Activated CD4-positive, alpha-beta T cell treated with anti-CD3 and anti-CD28 coated beads, Interleukin-2, amount 10 ng/mL, durations not matched to agents 24 days and 14 days (primary cell): Measurements from ENCODE around the gene MAPT. TPM values are rescaled to one million over a fixed set of nuclear protein-coding genes. Genes with fewer than 3 reads are reported as not detected.
A peak's percentile ranks its signal among the peaks of the same experiment; 100 is the strongest.

Experiments
- DNase-seq: peaks from one replicate; pipeline ENCODE4 v3.0.0; 2022
- H3K27ac Mint-ChIP-seq: one replicate; pipeline ENCODE4 v1.8.0; 2022; ENCODE audit warnings: mild to moderate bottlenecking, mixed read lengths
- H3K27me3 Mint-ChIP-seq: one replicate; pipeline ENCODE4 v1.8.0; 2022; ENCODE audit warnings: mixed read lengths
- H3K36me3 Mint-ChIP-seq: one replicate; pipeline ENCODE4 v1.8.0; 2022; ENCODE audit warnings: low read depth, mild to moderate bottlenecking, mixed read lengths
- H3K4me1 Mint-ChIP-seq: one replicate; pipeline ENCODE4 v1.8.0; 2021; ENCODE audit warnings: mixed read lengths
- H3K4me3 Mint-ChIP-seq: one replicate; pipeline ENCODE4 v1.8.0; 2022; ENCODE audit warnings: mild to moderate bottlenecking, moderate library complexity, mixed read lengths
- H3K9me3 Mint-ChIP-seq: one replicate; pipeline ENCODE4 v1.8.0; 2021; ENCODE audit warnings: mixed read lengths
- intact Hi-C: fragments of 100-400 bp; cut with micrococcal nuclease; formaldehyde crosslinking; loops from one replicate; pipeline ENCODE4 v1.15.1; 2023
- total RNA-seq: library from RNA; stranded (reverse); gene quantifications from 2 replicates; pipeline ENCODE4 v1.2.3, GENCODE V29; 2022

Gene MAPT
- total RNA-seq, 1 donor from 2014 or later: 0.37 TPM

DNA sequence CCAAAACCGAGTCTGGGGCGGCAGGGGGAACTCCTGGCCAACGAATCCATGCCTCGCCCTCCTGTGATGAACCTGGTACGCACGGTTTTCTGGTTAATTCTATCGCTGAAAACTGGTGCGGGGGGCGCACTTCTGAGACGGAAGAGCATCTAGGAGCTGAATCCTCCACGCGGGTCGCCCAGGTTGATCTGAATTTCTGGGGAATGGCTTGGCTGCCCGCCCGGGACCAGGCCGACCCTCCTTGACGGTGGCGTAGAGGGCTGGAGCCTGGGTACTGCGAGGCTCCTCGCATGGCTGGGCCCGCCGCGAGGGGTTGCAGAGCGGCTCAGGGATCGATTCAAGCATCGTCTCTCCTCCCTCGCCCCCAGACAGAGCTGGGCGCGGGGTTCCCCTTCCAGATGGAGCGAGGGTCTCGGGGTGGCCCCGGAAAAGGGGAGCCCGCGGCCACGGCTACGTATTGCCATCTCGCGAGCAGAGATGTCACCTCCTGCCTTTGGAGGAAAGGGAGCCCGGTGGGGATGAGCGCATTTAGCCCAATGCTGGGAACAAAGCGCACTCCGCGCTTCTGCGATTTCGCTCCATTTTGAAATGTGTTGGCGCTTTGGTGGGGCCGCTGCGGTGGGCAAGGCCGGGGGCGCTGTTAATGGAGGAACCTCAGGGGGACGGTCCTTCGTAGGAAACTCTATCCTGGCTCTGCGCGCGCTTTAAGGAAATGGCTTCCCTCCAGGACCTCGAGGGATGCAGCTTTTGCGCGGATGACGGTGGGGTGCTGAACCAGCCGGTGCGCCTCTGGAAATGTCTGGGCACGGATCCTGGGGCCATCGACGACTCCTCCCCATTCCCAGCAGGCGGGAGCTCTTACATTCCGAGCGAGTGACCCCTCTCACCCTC lies 2.7 kb downstream of the MAPT start:
- Mint-ChIP-seq H3K36me3 (no peaks in the 10 kb centered on the region), H3K27ac (no peak overlapping the region), H3K27me3 (peaks cover 62% of the 10 kb centered on the region), H3K9me3 (no peaks in the 10 kb centered on the region), H3K4me1 (peaks cover 11% of the 10 kb centered on the region), H3K4me3 (no peak overlapping the region)
- intact Hi-C loops: loop anchor here (10.0 kb wide), 1 partner anchor 112 kb away; the partner anchor contains the start of gene CRHR1
- DNase-seq: no peak

DNA sequence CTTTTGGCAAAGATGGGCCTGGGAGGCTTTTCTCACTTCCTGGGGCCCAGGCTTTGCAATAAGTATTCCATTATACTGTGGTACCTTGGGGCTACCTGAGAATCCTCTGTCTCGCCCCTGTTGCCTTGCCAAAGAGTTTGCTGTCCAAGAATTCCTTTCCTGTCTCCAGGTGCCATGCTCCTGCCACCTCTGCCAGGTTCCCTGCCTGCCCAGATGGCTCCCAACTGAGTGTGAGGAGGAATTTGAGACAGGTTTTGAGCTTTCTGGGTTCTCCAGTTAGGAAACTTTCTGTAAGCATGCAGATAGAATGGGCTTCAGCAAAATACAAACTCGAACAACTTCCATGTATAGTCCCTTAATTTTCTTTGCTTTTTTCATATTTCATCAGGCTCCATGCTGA lies 5.8 kb downstream of the MAPT start:
- Mint-ChIP-seq H3K4me1 (peaks cover 5% of the 10 kb centered on the region), H3K27me3 (peaks cover 52% of the 10 kb centered on the region), H3K27ac (no peak overlapping the region), H3K9me3 (no peaks in the 10 kb centered on the region), H3K36me3 (no peaks in the 10 kb centered on the region), H3K4me3 (no peak overlapping the region)
- no peak for DNase-seq
- intact Hi-C loops: no loop called here

DNA sequence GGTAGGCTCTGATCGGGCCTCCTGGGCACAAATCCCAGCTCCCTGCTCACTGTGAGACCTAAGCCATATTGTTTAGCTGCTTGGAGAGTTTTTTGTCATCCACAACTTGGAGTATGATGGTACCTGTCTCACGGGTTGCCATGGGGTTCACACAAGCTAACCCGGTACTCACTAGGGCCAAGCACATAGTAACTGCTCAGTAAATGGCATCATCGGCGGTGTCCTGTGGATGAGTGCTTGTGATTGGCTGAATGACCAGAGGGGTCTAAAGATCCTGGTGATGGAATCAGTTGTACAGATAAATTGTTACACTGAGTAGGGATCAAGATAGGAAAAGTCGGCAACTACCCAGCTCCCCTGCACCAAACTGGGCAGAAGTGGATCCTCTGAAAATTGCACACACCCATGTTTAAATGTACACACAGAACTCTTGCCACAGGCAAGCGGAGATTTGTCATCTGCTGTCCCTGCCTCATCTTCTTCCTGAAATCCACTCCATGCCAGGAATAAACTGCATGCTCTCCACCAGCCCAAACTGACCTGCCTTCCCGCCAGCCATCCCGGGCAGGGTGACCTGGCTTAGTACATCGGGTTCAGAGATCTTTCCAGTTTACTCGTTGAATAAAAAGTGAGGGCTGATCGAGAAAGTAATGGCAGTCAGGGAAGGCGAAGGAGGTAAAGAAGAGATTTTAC lies 6.5 kb downstream of the MAPT start:
- Mint-ChIP-seq H3K36me3 (no peaks in the 10 kb centered on the region), H3K27ac (no peak overlapping the region), H3K9me3 (no peaks in the 10 kb centered on the region), H3K4me1 (peaks cover 1% of the 10 kb centered on the region), H3K4me3 (no peak overlapping the region), H3K27me3 (peaks cover 49% of the 10 kb centered on the region)
- no peak for DNase-seq
- intact Hi-C loops: no loop called here

DNA sequence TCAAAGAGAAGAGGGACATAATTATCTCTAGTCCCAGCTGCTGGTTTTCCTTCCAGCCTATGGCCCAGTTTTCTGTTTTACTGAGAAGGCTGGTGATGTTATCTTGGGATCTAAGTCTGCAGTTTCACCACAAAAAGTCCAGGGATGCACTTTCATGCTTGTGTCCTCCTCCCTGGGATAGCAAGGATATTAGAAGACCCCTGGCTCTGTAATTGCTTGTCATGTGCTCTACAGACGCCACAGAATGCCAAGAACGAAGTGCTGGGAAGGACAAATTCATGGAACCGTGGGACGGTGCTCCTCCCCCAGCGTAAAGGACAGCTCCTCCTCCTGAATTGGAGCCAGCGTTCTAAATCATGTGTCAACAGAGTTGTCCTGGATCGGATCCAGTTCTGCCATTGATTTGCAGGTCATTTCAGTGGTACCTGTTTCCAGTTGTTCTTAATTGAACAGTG lies 8.6 kb downstream of the MAPT start:
- Mint-ChIP-seq H3K27ac (no peak overlapping the region), H3K9me3 (no peaks in the 10 kb centered on the region), H3K4me3 (no peak overlapping the region), H3K36me3 (no peaks in the 10 kb centered on the region), H3K4me1 (peaks cover 13% of the 10 kb centered on the region), H3K27me3 (peaks cover 40% of the 10 kb centered on the region)
- intact Hi-C loops: no loop called here
- no peak for DNase-seq

DNA sequence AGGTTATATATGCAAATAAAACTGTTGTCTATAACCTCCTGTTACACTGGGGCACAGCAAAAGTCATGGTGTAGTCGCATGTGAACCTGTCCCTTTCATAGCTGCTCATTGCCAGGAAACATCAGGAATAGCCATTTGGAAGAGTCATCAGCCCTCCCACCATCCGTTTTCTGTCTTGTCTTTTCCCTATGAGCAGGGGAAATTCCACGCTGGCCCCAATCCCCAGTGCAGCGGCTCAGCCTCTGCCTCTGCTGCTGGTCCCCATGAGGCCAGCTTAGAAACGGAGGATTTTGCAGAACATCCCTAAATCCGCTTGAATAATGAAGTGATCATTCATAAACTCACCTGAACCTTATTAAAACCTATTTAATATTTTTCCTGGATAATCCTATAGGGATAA lies 10.5 kb downstream of the MAPT start:
- Mint-ChIP-seq H3K4me1 (peaks cover 21% of the 10 kb centered on the region), H3K9me3 (no peaks in the 10 kb centered on the region), H3K36me3 (no peaks in the 10 kb centered on the region), H3K4me3 (no peak overlapping the region), H3K27me3 (peaks cover 23% of the 10 kb centered on the region), H3K27ac (no peak overlapping the region)
- DNase-seq: no peak
- intact Hi-C loops: no loop called here

DNA sequence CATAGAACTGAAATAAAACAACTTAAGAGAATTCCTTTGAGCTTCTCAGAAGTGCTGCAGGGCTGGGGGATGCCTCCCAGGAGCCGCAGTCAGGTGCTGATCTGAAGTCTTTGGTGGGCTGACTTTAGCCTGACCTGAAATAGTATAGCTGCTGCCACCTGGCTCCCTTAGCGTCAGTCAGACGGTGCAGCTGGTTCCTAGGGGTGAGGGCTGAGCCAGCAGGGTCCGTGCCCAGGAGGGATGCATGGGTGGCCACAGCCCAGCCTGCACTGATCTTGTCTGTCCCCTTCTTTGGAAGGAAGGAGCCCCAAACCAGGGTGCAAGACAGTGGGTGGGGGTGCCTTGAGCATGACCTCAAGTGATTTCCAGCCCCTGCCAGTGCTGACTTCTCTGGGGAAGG lies 11.5 kb downstream of the MAPT start:
- Mint-ChIP-seq H3K9me3 (no peaks in the 10 kb centered on the region), H3K4me3 (no peak overlapping the region), H3K36me3 (no peaks in the 10 kb centered on the region), H3K27me3 (peaks cover 22% of the 10 kb centered on the region), H3K27ac (no peak overlapping the region), H3K4me1 (peaks cover 21% of the 10 kb centered on the region)
- no peak for DNase-seq
- intact Hi-C loops: no loop called here

DNA sequence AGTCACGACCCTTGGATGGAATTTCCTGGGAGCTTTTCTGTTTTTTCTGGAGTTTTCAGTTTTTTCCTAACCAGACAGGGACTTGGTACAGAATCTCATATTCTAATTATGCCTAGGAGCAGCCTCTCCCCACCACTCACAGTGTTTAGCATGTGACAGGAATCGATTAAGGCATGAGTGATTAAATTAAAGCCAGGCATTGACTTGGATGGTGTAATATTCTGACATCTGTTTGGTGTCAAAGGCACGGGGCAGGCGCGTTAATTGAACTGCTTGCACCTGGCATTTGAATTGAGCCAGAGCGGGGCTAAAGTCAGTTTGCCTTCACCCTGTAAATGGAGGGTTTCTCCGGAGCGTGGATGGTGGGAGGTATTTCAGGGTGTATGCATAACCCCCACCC lies 11.9 kb downstream of the MAPT start:
- H3K4me3 Mint-ChIP-seq: no peak overlapping the region
- H3K36me3 Mint-ChIP-seq: no peaks in the 10 kb centered on the region
- H3K9me3 Mint-ChIP-seq: no peaks in the 10 kb centered on the region
- intact Hi-C loops: no loop called here
- DNase-seq: no peak
- no peak overlapping the region for H3K27ac Mint-ChIP-seq
- H3K4me1 Mint-ChIP-seq: peaks cover 21% of the 10 kb centered on the region
- peaks cover 21% of the 10 kb centered on the region for H3K27me3 Mint-ChIP-seq

DNA sequence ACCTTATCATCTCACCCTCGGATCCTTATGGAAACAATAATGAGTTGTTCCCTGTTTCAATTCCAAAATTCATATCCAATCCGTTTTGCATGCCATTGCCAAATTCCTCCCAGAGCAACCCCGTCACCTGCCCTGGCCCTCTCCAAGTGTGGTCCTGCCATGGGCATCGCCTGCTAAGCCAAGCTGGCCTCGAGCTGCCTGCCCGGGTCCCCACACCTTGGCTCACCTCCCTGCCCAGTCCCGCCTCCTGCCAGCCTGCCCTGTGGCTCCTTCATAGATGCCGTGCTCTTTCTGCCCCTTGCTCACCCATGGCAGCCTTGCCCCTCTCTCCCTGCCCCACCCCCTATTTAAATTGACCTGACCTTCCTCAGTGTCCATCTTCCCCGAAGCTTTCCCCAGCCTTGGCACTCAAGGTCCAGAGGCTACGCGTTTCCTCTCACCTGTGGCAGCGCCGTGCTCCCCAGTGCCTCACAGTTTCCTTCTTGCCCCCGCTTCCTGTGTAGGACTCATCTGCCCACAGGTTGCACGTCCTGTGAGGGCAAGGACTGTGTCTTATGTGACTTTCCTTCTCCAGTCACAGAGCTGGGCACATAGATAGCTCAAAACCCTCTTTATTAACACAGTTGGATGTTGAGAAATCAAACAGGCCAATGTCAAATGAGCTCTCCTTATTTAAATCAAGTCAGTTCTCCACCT lies 12.7 kb downstream of the MAPT start:
- Mint-ChIP-seq H3K4me3 (peak overlapping the region; percentile 17), H3K27me3 (peaks cover 18% of the 10 kb centered on the region), H3K4me1 (peaks cover 21% of the 10 kb centered on the region), H3K36me3 (no peaks in the 10 kb centered on the region), H3K9me3 (peaks cover under 1% of the 10 kb centered on the region), H3K27ac (no peak overlapping the region)
- intact Hi-C loops: no loop called here
- peak; percentile 61 for DNase-seq

DNA sequence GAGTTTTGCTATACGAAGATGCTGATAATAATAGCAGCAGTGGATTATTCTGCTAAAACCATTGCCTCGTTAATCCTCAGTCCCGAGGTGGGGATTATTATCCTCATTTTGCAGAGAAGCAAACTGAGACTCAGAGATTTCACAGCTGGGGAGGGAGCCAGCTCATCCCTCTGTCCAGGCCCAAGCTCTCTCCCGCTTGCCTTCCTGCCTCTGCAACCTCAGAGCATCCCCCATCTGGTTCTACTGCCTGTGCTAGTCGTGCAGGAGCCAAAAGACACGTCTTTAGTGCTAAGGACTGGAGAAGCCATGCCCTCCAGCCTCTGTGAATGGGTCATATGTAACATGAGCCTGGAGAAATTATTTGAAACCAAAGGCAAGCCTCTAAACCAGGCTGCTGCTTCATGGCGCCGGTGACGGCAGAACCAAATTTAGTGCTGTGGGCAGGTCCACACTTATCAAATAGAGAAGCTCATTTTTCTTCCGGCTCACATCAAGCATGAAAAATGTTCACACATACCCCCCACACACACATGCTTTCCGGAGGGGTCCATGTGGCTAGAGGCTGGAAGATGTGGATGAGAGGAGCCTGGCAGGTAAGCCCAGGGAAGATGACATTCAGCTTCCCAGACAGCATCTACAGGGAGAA lies 13.5 kb downstream of the MAPT start:
- H3K27me3 Mint-ChIP-seq: peaks cover 12% of the 10 kb centered on the region
- H3K9me3 Mint-ChIP-seq: peaks cover 4% of the 10 kb centered on the region
- H3K4me1 Mint-ChIP-seq: peaks cover 21% of the 10 kb centered on the region
- no peak overlapping the region for H3K4me3 Mint-ChIP-seq
- no peaks in the 10 kb centered on the region for H3K36me3 Mint-ChIP-seq
- H3K27ac Mint-ChIP-seq: no peak overlapping the region
- DNase-seq: no peak
- intact Hi-C loops: no loop called here

DNA sequence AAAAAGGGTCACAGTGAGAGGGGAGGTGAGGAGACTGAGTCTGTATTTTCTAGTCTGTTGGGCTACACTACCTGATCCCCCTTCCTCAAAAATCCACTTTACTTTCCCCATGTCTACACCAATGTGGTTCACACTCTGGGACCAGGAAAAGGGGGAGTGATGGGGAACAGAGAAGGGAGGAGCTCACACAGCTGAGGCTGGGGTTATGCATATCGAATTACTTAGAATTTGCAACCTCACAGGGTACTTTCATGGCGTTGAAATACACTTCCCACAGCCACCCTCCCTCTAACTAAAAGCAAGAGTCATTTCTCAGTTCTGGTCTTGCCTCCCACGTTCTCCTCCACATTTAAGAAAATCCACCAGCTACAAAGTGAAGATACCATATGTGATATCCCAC lies 14.1 kb downstream of the MAPT start:
- Mint-ChIP-seq H3K27ac (no peak overlapping the region), H3K4me3 (no peak overlapping the region), H3K27me3 (peaks cover 11% of the 10 kb centered on the region), H3K9me3 (peaks cover 4% of the 10 kb centered on the region), H3K36me3 (no peaks in the 10 kb centered on the region), H3K4me1 (peaks cover 21% of the 10 kb centered on the region)
- no peak for DNase-seq
- intact Hi-C loops: no loop called here

DNA sequence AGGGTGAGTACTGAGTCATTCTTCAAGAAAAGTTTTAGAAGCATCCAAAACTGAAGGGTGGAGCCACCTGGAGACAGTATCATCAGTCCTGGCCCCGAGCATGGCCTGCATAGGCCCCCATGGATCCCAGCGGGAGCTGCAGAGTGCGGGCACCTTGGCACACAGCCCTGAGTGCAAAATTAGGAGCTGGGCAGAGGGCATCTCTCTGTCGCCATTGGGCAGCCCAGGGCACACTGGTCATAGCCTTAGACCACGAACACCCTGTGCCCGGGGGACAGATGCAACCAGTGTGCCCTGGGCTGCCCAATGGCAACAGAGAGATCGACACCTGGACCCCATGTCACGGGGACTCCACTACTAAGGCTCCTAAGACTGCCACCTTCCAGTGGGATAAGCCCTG lies 14.6 kb downstream of the MAPT start:
- intact Hi-C loops: no loop called here
- H3K36me3 Mint-ChIP-seq: no peaks in the 10 kb centered on the region
- peaks cover 21% of the 10 kb centered on the region for H3K4me1 Mint-ChIP-seq
- DNase-seq: no peak
- H3K27me3 Mint-ChIP-seq: peaks cover 11% of the 10 kb centered on the region
- H3K4me3 Mint-ChIP-seq: no peak overlapping the region
- no peak overlapping the region for H3K27ac Mint-ChIP-seq
- H3K9me3 Mint-ChIP-seq: peaks cover 4% of the 10 kb centered on the region

DNA sequence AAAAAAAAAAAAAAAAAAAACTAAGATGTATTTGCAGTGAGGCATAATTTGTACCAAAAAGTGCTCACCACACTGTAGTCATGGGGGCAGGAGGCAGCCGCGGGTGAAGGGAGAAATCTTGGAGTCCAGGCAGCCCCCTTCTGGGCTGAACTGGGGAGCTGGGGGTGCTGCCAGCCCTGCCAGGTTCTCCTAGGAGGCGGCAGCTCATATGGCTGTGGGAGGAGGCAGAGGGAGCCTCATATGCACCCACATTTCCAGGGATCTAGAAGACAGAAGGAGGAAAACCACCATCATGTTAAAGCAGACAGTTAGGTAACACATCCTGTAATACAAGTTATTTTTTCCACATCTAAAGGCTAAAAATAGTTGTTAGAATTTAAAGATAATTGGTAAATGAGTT lies 16.3 kb downstream of the MAPT start:
- H3K9me3 Mint-ChIP-seq: peaks cover 4% of the 10 kb centered on the region
- intact Hi-C loops: no loop called here
- DNase-seq: no peak
- H3K27me3 Mint-ChIP-seq: peaks cover 13% of the 10 kb centered on the region
- H3K4me1 Mint-ChIP-seq: peaks cover 21% of the 10 kb centered on the region
- no peak overlapping the region for H3K4me3 Mint-ChIP-seq
- H3K36me3 Mint-ChIP-seq: no peaks in the 10 kb centered on the region
- H3K27ac Mint-ChIP-seq: no peak overlapping the region

DNA sequence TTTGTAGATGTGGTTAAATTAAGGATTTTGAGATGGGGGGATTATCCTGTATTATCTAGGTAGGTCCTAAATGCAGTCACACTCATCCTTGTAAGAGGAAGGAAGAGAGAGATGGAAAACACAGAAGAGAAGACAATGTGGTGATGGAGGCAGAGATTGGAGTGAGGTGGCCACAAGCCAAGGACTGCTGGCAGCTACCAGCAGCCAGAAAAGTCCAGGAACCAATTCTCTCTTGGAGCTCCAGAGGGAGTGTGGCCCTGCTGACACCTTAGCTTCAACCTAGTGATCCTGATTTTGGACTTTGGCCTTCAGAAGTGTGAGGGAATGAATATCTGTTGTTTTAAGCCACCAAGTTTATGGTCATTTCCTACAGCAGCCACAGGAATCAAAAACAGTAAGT lies 18.0 kb downstream of the MAPT start:
- Mint-ChIP-seq H3K27me3 (peaks cover 10% of the 10 kb centered on the region), H3K36me3 (no peaks in the 10 kb centered on the region), H3K9me3 (peaks cover 4% of the 10 kb centered on the region), H3K27ac (no peak overlapping the region), H3K4me3 (no peak overlapping the region), H3K4me1 (peaks cover 14% of the 10 kb centered on the region)
- DNase-seq: no peak
- intact Hi-C loops: no loop called here
